ENCODE measurements around the gene SEPTIN11.

Gene SEPTIN11

GRCh38 chr4:76952071-76952470 is 2.5 kb downstream of the SEPTIN11 start:
- no peaks in the 10 kb centered on the region for H3K79me2 ChIP-seq (ENCODE audit: insufficient read depth, low read length)

DNA sequence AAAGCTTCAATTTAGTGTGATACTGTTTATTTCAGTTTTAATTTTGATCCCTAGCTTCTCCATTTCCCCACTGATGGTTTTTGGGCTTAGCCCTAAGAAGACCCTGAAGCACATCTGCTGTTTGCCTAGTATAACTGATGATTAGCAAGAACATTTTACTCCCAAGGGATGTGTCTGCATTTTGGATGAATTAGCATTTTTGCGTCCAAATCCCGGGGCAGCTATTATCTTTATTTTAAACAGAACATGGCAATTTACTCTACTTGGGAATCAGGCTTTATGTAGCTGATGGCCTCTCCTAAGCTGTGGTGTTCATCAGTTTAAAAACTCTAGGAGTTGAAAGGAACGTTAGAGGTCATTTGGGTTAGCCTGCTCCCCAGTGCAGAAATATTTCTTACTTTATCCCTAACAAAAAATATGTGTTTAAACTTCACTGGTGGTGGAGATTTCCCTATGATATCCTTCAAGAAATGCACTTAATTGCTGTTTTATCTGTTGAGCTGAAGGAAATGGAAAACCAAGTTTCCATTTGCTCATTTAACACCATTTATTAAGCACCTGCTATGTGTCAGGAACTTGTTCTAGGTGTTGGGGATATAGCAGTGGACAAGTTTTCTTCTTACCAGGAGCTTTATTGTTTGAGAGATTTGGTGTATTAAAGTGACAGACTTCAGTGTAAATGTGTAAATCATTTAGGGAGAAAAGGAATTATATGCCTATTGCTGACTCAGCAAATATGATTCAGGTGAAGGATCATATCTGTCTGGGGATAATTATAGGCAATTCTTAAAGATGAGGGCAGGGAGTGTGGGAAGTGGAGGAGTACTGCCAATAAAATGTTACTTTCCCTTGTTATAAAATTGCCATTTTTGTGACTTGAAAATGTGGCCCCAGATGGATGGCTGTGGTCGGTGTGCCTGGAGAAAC is 3.4 kb downstream of the SEPTIN11 start:
- peaks cover 6% of the 10 kb centered on the region for H3K4me1 ChIP-seq (ENCODE audit: insufficient read depth, low read length, severe bottlenecking)
- no peaks in the 10 kb centered on the region for H3K9me2 ChIP-seq (ENCODE audit: low read depth, low read length)
- H3F3A ChIP-seq (ENCODE audit: insufficient read depth, low read length), result no peaks in the 10 kb centered on the region
- no peaks in the 10 kb centered on the region; the same call in 1 of the 2 replicates for H3K27me3 ChIP-seq (ENCODE audit: insufficient read depth, low read length)
- no peak overlapping the region for H3K27ac ChIP-seq (ENCODE audit: low read depth, low read length, poor library complexity, severe bottlenecking)
- H4K20me1 ChIP-seq (ENCODE audit: insufficient read depth, low read length), result no peaks in the 10 kb centered on the region
- no peak overlapping the region for H3K4me2 ChIP-seq (ENCODE audit: low read length)
- H3K79me2 ChIP-seq (ENCODE audit: insufficient read depth, low read length), result no peaks in the 10 kb centered on the region
- H3K9me3 ChIP-seq (ENCODE audit: low read length), result no peaks in the 10 kb centered on the region
- H2AFZ ChIP-seq (ENCODE audit: low read length), result no peak overlapping the region
- no peaks in the 10 kb centered on the region; the same call in 1 of the 2 replicates for H3K36me3 ChIP-seq (ENCODE audit: insufficient read depth, low read length)
- H3K4me3 ChIP-seq (ENCODE audit: low read depth, low read length, poor library complexity, severe bottlenecking), result no peak overlapping the region
- H3K9ac ChIP-seq (ENCODE audit: low read length), result no peak overlapping the region
- TF ChIP-seq EZH2 (IDR thresholded peaks at IDR 0.05; ENCODE audit: borderline replicate concordance, low read length), result no peak
- TF ChIP-seq, protein P1, sequence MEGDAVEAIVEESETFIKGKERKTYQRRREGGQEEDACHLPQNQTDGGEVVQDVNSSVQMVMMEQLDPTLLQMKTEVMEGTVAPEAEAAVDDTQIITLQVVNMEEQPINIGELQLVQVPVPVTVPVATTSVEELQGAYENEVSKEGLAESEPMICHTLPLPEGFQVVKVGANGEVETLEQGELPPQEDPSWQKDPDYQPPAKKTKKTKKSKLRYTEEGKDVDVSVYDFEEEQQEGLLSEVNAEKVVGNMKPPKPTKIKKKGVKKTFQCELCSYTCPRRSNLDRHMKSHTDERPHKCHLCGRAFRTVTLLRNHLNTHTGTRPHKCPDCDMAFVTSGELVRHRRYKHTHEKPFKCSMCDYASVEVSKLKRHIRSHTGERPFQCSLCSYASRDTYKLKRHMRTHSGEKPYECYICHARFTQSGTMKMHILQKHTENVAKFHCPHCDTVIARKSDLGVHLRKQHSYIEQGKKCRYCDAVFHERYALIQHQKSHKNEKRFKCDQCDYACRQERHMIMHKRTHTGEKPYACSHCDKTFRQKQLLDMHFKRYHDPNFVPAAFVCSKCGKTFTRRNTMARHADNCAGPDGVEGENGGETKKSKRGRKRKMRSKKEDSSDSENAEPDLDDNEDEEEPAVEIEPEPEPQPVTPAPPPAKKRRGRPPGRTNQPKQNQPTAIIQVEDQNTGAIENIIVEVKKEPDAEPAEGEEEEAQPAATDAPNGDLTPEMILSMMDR (IDR thresholded peaks at IDR 0.05; ENCODE audit: low read length), result no peak

More at GRCh38 chr4:76952071-76952470, 2.5 kb downstream of the SEPTIN11 start:
- Histone ChIP-seq H3K4me3 (ENCODE audit: low read depth, low read length, poor library complexity, severe bottlenecking) (no peak overlapping the region), H3K4me1 (ENCODE audit: insufficient read depth, low read length, severe bottlenecking) (peaks cover 6% of the 10 kb centered on the region), H3F3A (ENCODE audit: insufficient read depth, low read length) (no peaks in the 10 kb centered on the region), H3K27me3 (ENCODE audit: insufficient read depth, low read length) (no peaks in the 10 kb centered on the region; the same call in 1 of the 2 replicates), H3K36me3 (ENCODE audit: insufficient read depth, low read length) (no peaks in the 10 kb centered on the region; the same call in 1 of the 2 replicates), H3K9ac (ENCODE audit: low read length) (no peak overlapping the region), H3K27ac (ENCODE audit: low read depth, low read length, poor library complexity, severe bottlenecking) (no peak overlapping the region), H3K9me3 (ENCODE audit: low read length) (no peaks in the 10 kb centered on the region), H4K20me1 (ENCODE audit: insufficient read depth, low read length) (no peaks in the 10 kb centered on the region), H2AFZ (ENCODE audit: low read length) (no peak overlapping the region), H3K9me2 (ENCODE audit: low read depth, low read length) (no peaks in the 10 kb centered on the region), H3K4me2 (ENCODE audit: low read length) (no peak overlapping the region)
- TF ChIP-seq, protein P1 (IDR thresholded peaks at IDR 0.05; ENCODE audit: low read length), result no peak
- no peak for TF ChIP-seq EZH2 (IDR thresholded peaks at IDR 0.05; ENCODE audit: borderline replicate concordance, low read length)

DNA sequence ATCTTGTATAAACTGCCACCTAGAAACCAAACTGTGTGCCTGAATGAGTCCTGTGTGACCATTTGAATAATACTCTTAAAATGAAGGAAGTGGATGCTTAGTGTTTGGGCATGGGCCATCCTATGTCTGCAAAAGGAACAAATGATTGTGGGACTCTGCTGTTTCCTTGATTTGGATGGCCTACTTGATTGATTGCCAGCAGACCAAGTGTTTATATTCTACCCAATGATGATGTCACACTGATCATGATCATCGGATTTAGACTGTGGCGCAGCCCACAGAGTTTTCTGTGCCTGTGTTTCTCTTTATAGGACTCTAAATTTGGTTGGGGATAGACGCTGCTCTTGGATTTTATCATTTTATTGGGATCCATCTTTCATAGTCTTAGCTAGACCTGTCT is 4.4 kb downstream of the SEPTIN11 start:
- peaks cover 6% of the 10 kb centered on the region for H3K4me1 ChIP-seq (ENCODE audit: insufficient read depth, low read length, severe bottlenecking)
- no peaks in the 10 kb centered on the region for H4K20me1 ChIP-seq (ENCODE audit: insufficient read depth, low read length)
- no peak overlapping the region for H3K9ac ChIP-seq (ENCODE audit: low read length)
- no peak overlapping the region for H2AFZ ChIP-seq (ENCODE audit: low read length)
- no peaks in the 10 kb centered on the region for H3K9me3 ChIP-seq (ENCODE audit: low read length)
- H3K4me3 ChIP-seq (ENCODE audit: low read depth, low read length, poor library complexity, severe bottlenecking), result no peak overlapping the region
- H3F3A ChIP-seq (ENCODE audit: insufficient read depth, low read length), result no peaks in the 10 kb centered on the region
- H3K9me2 ChIP-seq (ENCODE audit: low read depth, low read length), result no peaks in the 10 kb centered on the region
- no peak overlapping the region for H3K27ac ChIP-seq (ENCODE audit: low read depth, low read length, poor library complexity, severe bottlenecking)
- no peaks in the 10 kb centered on the region; the same call in 1 of the 2 replicates for H3K36me3 ChIP-seq (ENCODE audit: insufficient read depth, low read length)
- H3K79me2 ChIP-seq (ENCODE audit: insufficient read depth, low read length), result no peaks in the 10 kb centered on the region
- no peaks in the 10 kb centered on the region; the same call in 1 of the 2 replicates for H3K27me3 ChIP-seq (ENCODE audit: insufficient read depth, low read length)
- TF ChIP-seq EZH2 (IDR thresholded peaks at IDR 0.05; ENCODE audit: borderline replicate concordance, low read length), result no peak
- TF ChIP-seq, protein P1 (IDR thresholded peaks at IDR 0.05; ENCODE audit: low read length), result no peak
- no peak overlapping the region for H3K4me2 ChIP-seq (ENCODE audit: low read length)

Data from OCI-LY1 (cell line).